ENCODE measurements around the gene GMEB2. TPM values are rescaled to one million over a fixed set of nuclear protein-coding genes. Genes with fewer than 3 reads are reported as not detected.

The GMEB2 gene
- total and polyA plus RNA-seq, 4 donors, result 5.9 to 12.0 (median 10.2) TPM

DNA sequence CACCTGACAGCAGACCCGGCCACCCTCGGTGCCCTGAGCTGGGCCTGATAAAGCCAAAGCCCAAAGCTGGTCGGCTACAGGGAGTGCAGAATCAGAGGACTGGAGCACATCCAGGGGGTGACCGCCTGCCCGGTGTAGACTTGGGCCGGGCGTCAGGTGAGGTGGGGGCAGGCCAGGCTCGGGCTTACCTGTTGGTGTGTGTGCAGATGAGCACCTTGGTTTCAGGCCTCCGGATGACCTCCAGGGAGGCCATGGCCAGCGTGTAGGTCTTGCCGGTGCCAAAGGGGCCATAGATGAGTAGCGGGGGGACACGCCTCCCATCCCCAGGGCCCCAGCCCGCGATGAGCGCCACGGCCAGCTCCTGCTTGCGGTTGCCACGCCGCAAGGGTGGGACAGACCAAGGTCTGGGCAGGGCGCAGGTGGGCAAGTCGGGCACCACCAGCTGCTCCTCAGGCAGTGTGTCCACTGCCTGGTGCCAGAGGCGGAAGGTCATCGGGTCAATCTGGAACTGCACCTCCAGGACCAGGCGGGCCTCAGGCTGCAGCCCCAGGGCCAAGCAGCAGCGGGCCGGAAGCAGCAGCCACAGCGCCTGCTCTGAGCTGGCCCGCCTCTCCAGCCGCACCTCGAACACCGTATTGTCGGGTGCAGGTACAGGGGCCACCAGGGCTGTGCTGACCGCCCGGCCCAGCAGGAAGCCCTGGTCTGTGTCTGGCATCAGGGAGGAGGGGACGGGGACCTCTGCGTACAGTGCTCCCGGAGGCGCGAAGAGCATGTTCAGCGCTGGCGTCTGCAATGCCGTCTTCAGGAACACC is 58.5 kb downstream of the GMEB2 start:
- Histone ChIP-seq H3K4me3 (ENCODE audit: low read depth, low read length) (no peak overlapping the region), H3K36me3 (ENCODE audit: control insufficient read depth, insufficient read depth, low read length) (peaks cover 57% of the 10 kb centered on the region), H3K9me3 (ENCODE audit: control insufficient read depth, insufficient read depth, low read length) (no peaks in the 10 kb centered on the region), H3K27me3 (ENCODE audit: control insufficient read depth, insufficient read depth, low read length) (peaks cover under 1% of the 10 kb centered on the region), H3K4me1 (ENCODE audit: control insufficient read depth, insufficient read depth, low read length) (peaks cover 11% of the 10 kb centered on the region), H3K27ac (ENCODE audit: low read depth, low read length) (no peak overlapping the region)
- 85% methylated on average over 43 of the region's 43 CpGs for WGBS (ENCODE audit: insufficient coverage)
- no peak for DNase-seq (ENCODE audit: low read depth in 4 of 6, low spot score in 6 of 6)

GRCh38 chr20:63567386-63568169 is 59.3 kb downstream of the GMEB2 start:
- Histone ChIP-seq H3K4me1 (ENCODE audit: control insufficient read depth, insufficient read depth, low read length) (peaks cover 3% of the 10 kb centered on the region), H3K27me3 (ENCODE audit: control insufficient read depth, insufficient read depth, low read length) (no peaks in the 10 kb centered on the region), H3K4me3 (ENCODE audit: low read depth, low read length) (no peak overlapping the region), H3K9me3 (ENCODE audit: control insufficient read depth, insufficient read depth, low read length) (no peaks in the 10 kb centered on the region), H3K27ac (ENCODE audit: low read depth, low read length) (no peak overlapping the region), H3K36me3 (ENCODE audit: control insufficient read depth, insufficient read depth, low read length) (peaks cover 61% of the 10 kb centered on the region)
- DNase-seq (ENCODE audit: low read depth in 4 of 6, low spot score in 6 of 6), result no peak
- WGBS (ENCODE audit: insufficient coverage), result 90% methylated on average over 32 of the region's 37 CpGs

DNA sequence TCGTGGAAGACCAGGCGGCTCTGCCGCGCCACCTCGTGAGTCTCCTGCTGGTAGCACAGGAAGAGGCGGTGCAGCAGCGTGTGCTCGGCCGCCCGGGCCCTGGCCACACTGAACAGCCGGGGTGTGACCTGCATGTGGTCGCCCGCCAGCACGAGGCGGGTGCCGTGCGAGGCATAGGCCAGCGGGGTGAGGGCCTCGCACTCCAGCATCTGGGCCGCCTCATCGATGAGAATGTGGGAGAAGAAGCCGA is 59.8 kb downstream of the GMEB2 start:
- WGBS (ENCODE audit: insufficient coverage), result 96% methylated on average over 22 of the region's 22 CpGs
- H3K27ac ChIP-seq (ENCODE audit: low read depth, low read length), result no peak overlapping the region
- no peaks in the 10 kb centered on the region for H3K27me3 ChIP-seq (ENCODE audit: control insufficient read depth, insufficient read depth, low read length)
- H3K4me3 ChIP-seq (ENCODE audit: low read depth, low read length), result no peak overlapping the region
- peaks cover 3% of the 10 kb centered on the region for H3K4me1 ChIP-seq (ENCODE audit: control insufficient read depth, insufficient read depth, low read length)
- no peaks in the 10 kb centered on the region for H3K9me3 ChIP-seq (ENCODE audit: control insufficient read depth, insufficient read depth, low read length)
- H3K36me3 ChIP-seq (ENCODE audit: control insufficient read depth, insufficient read depth, low read length), result peaks cover 61% of the 10 kb centered on the region
- no peak for DNase-seq (ENCODE audit: low read depth in 4 of 6, low spot score in 6 of 6)

- 89% methylated on average over 45 of the region's 46 CpGs for WGBS (ENCODE audit: insufficient coverage)
- Histone ChIP-seq H3K36me3 (ENCODE audit: control insufficient read depth, insufficient read depth, low read length) (peaks cover 61% of the 10 kb centered on the region), H3K27ac (ENCODE audit: low read depth, low read length) (no peak overlapping the region), H3K9me3 (ENCODE audit: control insufficient read depth, insufficient read depth, low read length) (no peaks in the 10 kb centered on the region), H3K27me3 (ENCODE audit: control insufficient read depth, insufficient read depth, low read length) (no peaks in the 10 kb centered on the region), H3K4me1 (ENCODE audit: control insufficient read depth, insufficient read depth, low read length) (peaks cover 3% of the 10 kb centered on the region), H3K4me3 (ENCODE audit: low read depth, low read length) (no peak overlapping the region)
- DNase-seq (ENCODE audit: low read depth in 4 of 6, low spot score in 6 of 6), result no peak
These were observed 60.3 kb downstream of the GMEB2 start for GRCh38 chr20:63566395-63567135.

DNA sequence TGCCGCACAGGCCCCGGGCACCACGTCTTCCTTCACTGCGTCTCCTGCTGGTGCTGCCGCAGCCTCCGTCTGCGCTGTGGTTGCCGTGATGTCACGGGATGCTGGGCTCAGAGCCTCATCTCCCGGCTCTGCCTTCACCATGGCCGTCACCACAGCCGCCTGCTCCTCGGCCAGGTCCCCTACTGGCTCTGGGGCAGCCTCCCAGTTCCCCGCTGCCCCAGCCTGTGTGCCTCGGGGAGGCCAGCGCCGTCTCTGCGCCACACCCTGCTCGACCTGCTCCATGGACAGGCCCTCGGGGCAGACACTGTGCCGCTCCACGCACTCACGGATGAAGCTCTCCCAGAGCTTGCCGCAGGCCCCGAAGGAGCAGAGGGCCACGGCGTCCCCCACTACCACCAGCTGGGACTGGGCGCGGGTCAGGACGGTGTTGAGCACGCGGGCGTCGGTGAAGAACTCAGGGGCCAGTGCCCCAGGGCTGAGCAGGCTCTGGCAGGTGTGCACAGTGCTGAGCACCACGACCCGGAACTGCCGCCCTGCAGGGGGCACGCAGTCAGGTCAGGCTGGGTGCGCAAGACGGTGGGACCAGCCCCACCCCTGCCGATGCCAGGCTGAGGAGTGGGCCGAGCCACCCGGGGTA is 61.1 kb downstream of the GMEB2 start:
- 92% methylated on average over 43 of the region's 43 CpGs for WGBS (ENCODE audit: insufficient coverage)
- DNase-seq (ENCODE audit: low read depth in 4 of 6, low spot score in 6 of 6), result no peak
- H3K4me1 ChIP-seq (ENCODE audit: control insufficient read depth, insufficient read depth, low read length), result peaks cover 3% of the 10 kb centered on the region
- H3K9me3 ChIP-seq (ENCODE audit: control insufficient read depth, insufficient read depth, low read length), result no peaks in the 10 kb centered on the region
- peaks cover 68% of the 10 kb centered on the region for H3K36me3 ChIP-seq (ENCODE audit: control insufficient read depth, insufficient read depth, low read length)
- H3K4me3 ChIP-seq (ENCODE audit: low read depth, low read length), result no peak overlapping the region
- H3K27ac ChIP-seq (ENCODE audit: low read depth, low read length), result no peak overlapping the region
- no peaks in the 10 kb centered on the region for H3K27me3 ChIP-seq (ENCODE audit: control insufficient read depth, insufficient read depth, low read length)

DNA sequence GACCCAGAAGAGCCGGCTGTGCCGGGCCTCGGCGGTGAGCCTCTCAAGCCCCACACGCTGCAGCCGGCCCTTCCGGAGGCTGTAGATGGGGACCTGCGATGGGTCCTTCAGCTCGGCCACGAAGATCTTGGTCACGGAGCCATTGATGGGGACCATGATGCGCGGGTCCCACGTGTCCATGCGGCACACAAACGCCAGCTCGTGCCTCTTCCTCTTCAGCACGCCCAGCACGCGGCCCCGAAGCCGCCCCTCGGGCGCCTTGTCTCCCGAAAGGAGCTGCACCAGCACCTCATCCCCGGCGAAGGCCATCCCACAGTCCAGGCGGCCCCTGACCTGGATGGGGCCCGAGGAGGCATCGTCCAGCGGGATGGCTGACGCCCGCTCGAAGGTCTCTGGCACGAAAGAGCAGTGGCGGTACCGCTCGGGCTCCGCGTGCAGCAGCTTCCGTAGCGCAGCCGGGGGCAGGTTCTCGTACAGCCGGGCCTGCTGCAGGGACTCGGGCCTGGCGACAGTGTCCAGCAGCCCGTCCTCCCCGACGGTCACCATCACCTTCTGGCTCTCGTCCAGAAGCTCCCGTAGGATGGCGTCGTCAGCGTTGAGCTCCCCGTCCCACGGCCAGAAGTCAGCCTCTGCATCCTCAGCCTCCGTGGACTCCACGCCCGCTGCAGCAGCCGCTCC is 61.7 kb downstream of the GMEB2 start:
- Histone ChIP-seq H3K27ac (ENCODE audit: low read depth, low read length) (no peak overlapping the region), H3K27me3 (ENCODE audit: control insufficient read depth, insufficient read depth, low read length) (no peaks in the 10 kb centered on the region), H3K4me3 (ENCODE audit: low read depth, low read length) (no peak overlapping the region), H3K9me3 (ENCODE audit: control insufficient read depth, insufficient read depth, low read length) (no peaks in the 10 kb centered on the region), H3K36me3 (ENCODE audit: control insufficient read depth, insufficient read depth, low read length) (peaks cover 75% of the 10 kb centered on the region), H3K4me1 (ENCODE audit: control insufficient read depth, insufficient read depth, low read length) (peaks cover 3% of the 10 kb centered on the region)
- DNase-seq (ENCODE audit: low read depth in 4 of 6, low spot score in 6 of 6), result no peak
- WGBS (ENCODE audit: insufficient coverage), result 96% methylated on average over 61 of the region's 61 CpGs

GRCh38 chr20:63564036-63564810 is 62.7 kb downstream of the GMEB2 start:
- Histone ChIP-seq H3K4me3 (ENCODE audit: low read depth, low read length) (no peak overlapping the region), H3K9me3 (ENCODE audit: control insufficient read depth, insufficient read depth, low read length) (no peaks in the 10 kb centered on the region), H3K27me3 (ENCODE audit: control insufficient read depth, insufficient read depth, low read length) (no peaks in the 10 kb centered on the region), H3K27ac (ENCODE audit: low read depth, low read length) (no peak overlapping the region), H3K36me3 (ENCODE audit: control insufficient read depth, insufficient read depth, low read length) (peaks cover 81% of the 10 kb centered on the region), H3K4me1 (ENCODE audit: control insufficient read depth, insufficient read depth, low read length) (peaks cover 1% of the 10 kb centered on the region)
- no peak for DNase-seq (ENCODE audit: low read depth in 4 of 6, low spot score in 6 of 6)
- WGBS (ENCODE audit: insufficient coverage), result 92% methylated on average over 62 of the region's 62 CpGs

GRCh38 chr20:63563225-63563935 is 63.5 kb downstream of the GMEB2 start:
- no peak for DNase-seq (ENCODE audit: low read depth in 4 of 6, low spot score in 6 of 6)
- Histone ChIP-seq H3K9me3 (ENCODE audit: control insufficient read depth, insufficient read depth, low read length) (no peaks in the 10 kb centered on the region), H3K27me3 (ENCODE audit: control insufficient read depth, insufficient read depth, low read length) (no peaks in the 10 kb centered on the region), H3K4me3 (ENCODE audit: low read depth, low read length) (no peak overlapping the region), H3K4me1 (ENCODE audit: control insufficient read depth, insufficient read depth, low read length) (no peaks in the 10 kb centered on the region), H3K27ac (ENCODE audit: low read depth, low read length) (no peak overlapping the region), H3K36me3 (ENCODE audit: control insufficient read depth, insufficient read depth, low read length) (peaks cover 80% of the 10 kb centered on the region)
- WGBS (ENCODE audit: insufficient coverage), result 90% methylated on average over 55 of the region's 55 CpGs
